ENCODE measurements around the gene GOLGA6B. TPM values are rescaled to one million over a fixed set of nuclear protein-coding genes. Genes with fewer than 3 reads are reported as not detected.
"Not testable (repeated sequence)": the region's sequence is repeated elsewhere in the genome, so short reads cannot be mapped to it uniquely, and the experiment has no call there.

Gene GOLGA6B
- total RNA-seq, 1 experiment from 2014 or later, result not detected

DNA sequence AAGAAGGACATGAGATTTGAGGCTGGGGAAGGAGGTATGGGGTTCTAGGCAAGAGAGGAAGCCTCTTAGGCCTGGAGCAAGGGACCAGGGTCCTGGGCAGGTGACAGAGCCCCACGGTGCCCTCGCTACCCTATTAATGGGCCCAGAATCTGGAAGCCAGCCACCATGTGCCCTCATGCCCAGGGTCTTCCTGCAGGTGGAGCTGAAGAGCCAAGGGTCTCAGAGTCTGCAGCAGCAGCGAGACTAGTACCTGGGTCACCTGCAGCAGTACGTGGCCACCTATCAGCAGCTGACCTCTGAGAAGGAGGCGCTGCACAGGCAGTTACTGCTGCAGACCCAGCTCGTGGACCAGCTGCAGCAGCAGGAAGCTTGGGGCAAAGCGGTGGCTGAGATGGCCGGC is 9.4 kb downstream of the GOLGA6B start:
- not testable (repeated sequence) for DNase-seq (ENCODE audit: low read depth)

DNA sequence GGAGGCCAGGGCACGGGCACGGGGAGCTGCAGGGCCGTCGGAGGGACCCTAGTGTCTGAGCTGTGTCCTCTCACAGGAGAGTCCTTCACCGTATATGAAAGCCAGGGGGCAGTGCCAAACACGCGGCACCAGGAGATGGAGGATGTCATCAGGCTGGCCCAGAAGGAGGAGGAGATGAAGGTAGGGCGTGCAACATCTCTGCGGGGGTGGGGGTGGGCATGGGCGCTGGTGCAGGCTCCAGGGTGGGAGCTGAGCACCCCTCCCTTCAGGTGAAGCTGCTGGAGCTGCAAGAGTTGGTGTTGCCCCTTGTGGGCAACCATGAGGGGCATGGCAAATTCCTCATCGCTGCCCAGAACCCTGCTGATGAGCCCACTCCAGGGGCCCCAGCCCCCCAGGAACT is 11.2 kb downstream of the GOLGA6B start:
- DNase-seq (ENCODE audit: low read depth), result not testable (repeated sequence)

DNA sequence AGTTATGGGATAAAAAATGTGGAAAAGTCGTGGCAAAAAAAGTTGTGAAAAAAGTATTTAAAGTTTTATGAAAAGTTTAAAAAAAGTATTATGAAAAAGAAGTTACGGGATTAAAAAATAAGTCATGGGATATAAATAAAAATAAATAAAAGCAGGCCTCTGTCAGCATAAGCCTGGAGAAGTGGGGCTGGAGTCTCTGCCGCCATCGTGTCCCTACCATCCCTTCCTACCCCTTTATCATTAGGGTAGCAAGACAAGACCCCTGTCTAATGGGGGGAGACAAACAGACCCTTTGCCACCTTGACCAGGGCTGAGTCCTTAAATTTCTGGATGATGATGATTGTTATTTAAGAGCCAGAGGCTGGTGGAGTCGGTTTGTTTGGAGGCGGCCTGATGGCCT is 15.3 kb downstream of the GOLGA6B start:
- not testable (repeated sequence) for DNase-seq (ENCODE audit: low read depth)

DNA sequence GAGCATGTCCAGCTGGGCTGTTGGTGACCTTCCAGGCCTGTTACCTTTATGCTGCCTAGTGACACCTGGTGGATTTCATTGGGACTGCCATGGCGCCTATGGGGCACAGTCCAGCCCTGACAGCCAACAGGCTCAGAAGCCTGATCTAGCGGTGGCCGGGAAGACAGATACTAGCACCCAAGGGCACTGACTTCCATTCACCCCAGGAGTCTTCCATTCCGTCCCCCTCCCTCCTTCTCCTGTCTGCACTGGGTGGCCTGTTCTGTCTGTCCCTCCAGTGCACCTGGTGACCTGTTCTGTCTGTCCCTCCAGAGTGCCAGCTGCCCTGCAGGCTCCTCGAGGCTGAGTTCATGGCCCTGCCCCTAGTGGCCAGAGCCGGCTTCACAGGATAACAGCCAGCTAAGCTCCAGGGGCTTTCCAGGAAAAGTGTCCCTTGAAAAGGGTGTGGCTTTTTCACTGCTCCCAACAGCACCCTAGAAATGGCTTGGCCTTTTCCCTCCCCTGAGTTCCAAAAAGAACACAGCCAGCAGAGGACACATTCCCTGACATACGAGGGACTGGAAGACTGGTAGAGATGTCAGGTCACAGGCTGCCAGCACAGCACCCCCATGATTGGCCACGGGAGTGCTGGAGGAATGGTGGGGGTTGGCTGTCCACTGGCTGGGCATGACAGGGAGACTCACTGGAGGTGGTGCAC is 16.3 kb downstream of the GOLGA6B start:
- peak; percentile 67 for DNase-seq (ENCODE audit: low read depth)

DNA sequence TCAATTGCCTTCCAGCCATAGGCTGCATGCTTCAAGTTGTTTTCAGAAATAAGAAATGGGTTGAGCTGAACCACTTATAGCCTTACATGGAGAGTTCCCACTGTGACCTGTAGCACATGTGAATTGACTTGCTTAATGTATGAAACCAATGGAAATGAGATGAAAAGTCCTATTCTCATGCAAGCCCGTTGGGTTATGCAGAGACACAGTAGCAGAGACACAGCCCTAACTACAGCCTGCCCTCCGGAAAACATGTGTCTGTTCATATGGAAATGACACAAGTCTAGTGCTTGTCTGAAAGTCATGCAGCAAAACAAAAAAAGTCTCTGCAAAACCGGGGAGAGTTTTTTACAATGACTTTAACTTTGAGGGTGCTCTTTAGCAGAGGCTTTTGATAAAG is 17.0 kb downstream of the GOLGA6B start:
- DNase-seq (ENCODE audit: low read depth), result no peak

DNA sequence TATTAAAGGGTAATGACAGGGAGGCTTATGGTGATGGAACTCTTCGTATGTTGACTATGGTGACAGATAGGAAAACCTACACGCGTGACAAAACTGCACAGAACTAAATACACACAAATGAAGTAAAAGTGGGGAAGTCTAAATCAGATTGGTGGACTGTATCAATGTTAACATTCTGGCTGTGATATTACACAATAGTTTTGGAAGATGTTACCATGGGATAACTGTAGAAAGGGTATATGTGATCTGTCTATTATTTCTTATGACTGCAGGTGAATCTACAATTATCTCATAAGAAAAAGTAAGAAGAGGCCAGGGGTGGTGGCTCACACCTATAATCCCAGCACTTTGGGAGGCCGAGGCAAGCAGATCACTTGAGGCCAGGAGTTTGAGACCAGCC is 22.3 kb downstream of the GOLGA6B start:
- no peak for DNase-seq (ENCODE audit: low read depth)

DNA sequence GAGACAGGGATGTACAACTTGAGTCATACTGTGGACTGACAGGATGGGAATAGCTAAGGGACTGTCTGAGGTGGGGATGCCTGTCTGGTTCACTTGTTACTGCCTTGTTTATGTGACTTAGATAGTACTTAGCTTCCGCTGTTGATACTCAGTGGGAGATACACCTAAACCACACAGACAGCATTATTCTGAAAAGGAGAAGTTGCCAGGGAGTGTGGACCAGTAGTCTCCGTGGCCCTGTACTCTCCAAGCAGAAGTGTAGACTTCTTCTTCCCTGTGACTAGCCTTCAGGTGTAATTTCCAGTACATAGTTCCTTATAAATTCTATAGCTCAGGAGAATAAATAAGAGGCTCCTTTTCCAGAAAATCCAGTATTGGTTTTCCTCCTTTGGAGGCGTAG is 26.4 kb downstream of the GOLGA6B start:
- DNase-seq (ENCODE audit: low read depth), result no peak

DNA sequence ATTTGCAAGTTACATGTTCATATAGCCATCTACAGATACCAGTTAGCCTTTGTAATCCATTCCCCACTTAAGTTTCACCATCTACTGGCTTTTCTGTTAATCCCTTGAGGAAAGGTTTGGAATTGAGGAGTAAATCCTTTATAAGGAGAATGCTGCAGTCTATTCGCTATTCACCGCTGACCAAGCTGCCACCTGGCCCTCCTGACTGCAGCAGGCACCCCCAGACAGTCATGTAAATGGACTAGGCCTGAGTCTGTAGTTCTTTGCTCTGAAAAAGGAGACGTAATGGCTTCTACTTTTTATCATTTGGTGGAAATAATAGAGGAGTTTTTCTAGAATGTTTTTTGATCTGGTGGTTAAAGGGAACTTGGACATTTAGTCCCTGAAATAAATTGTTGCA is 28.3 kb downstream of the GOLGA6B start:
- DNase-seq (ENCODE audit: low read depth), result no peak

DNA sequence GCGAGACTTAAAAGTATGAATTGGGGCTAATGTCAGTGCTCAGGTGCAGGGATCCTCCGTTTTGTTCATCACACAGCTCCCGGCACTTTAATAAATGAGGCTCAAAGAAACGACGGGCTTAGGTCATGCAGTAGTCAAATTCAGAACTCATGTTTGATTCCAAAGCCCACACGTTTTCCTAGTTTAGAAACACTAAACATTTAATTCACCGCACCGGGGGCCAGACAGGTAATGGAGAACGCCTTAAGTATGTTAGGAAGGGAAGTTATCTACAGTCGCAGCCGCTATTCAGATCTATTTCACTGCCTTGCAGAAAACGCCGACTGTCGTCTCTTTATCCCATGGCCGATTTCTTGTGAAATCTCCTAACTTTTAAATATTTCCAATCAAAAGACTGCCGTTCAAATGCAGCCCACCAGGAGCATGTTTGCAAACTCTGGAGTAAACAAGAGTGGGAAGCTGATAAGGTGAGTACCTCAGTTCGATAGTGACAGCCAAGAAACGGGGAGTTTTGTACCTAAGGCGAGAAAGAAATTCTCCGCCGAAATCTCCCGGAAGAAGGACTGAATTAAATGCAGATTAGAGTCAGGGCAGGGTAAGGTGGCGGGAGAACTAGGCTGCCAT is 30.9 kb downstream of the GOLGA6B start:
- DNase-seq (ENCODE audit: low read depth), result no peak

DNA sequence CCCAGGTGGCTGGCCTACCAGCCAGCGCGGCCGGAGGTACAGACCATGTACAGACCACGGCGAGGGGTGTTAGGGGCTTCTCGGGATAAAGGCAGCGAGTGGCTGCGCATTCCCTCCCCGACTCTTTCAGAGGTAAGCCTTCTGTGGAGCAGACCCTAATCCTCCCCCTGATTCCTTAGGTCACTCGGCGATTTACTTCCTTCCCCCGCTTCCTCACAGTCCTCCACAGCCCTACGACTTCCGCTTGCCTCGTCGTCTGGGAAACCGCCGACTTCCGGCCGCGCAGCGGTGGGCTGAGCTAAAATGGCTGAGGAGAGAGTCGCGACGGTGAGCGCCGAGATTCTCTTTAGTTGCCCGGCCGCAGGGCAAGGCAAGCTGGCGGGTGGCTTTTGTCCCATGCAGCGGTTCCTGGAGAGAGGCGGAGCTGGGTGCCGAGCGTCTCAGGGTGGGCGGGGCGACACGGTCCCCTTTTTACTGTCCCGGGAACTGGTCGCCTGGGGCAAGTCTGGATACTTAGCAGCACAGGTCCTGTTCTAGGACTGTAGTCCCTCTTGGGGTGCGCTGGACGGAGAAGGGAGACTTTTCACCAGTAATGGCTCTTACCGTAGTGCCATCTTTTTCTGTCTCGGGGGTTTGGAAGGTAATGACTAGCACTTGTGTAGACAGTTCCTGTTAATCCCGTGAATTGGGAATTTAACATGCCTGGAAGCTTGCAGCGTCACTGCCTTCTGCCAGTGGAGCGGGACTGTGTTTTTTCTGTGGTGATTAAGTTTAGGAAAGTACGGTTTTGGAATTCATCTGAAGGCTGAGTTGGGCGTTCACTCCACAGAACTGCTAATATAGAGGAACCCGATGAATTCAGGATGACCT is 31.7 kb downstream of the GOLGA6B start, which contains the start of the genes BBS4 and HIGD2B:
Gene BBS4 (plus strand): TSS at position 283 of the 870 bp plus-strand sequence. CDS start 21 bp downstream, at position 304.
Gene HIGD2B (minus strand): TSS at position 258 of the 870 bp plus-strand sequence. CDS start 9,808 bp downstream, outside the sequence.
- peak; percentile 93 for DNase-seq (ENCODE audit: low read depth)

DNA sequence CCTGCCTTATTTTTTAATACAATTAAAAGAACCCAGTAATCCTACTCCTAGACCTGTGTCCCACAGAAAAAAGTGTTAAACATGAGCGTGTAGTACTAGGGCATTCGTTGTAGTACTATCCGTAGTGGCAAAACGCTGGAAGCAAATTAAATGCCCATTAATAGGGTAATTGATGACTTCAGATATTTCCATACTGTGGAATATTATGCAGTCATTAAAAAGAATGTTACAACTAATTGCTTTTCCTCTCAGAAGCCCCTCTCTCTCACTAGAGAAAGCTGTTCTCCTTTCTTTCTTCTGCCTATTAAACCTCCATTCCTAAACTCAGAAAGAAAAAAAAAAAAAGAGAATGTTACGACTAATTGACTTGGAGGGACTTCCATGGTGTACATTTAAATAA is 34.2 kb downstream of the GOLGA6B start:
- DNase-seq (ENCODE audit: low read depth), result no peak

DNA sequence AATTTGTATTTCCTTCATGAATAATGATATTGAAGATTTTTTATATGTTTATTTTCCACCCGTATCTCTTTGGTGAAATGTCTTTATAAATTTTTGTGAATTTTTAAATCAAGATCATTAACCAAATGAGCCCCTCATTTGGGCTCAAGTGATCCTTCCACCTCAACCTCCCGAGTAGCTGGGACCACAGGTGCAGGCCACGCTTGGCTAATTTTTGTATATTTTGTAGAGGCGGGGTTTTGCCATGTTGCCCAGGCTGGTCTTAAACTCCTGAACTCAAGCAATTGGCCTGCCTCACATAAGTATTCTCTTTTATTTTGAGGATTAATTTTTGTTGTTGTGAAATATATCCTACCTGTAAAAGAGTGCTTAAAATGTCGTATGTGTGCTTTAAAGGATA is 36.4 kb downstream of the GOLGA6B start:
- DNase-seq (ENCODE audit: low read depth), result no peak

DNA sequence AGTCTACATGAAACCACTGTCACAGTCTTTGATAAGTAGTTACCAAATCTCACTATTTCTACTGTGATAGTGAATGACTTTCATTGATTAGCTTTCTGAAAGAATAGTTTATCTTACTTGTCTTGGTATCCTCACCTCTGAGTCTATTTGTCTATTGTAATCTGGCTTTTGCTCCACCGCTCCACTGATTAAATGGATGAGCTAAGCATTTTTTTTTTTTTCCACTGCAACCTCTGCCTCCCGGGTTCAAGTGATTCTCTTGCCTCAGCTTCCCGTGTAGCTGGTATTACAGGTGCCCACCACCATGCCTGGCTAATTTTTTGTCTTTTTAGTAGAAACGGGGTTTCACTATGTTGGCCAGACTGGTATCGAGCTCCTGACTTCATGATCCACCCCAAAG is 44.4 kb downstream of the GOLGA6B start:
- DNase-seq (ENCODE audit: low read depth), result no peak

DNA sequence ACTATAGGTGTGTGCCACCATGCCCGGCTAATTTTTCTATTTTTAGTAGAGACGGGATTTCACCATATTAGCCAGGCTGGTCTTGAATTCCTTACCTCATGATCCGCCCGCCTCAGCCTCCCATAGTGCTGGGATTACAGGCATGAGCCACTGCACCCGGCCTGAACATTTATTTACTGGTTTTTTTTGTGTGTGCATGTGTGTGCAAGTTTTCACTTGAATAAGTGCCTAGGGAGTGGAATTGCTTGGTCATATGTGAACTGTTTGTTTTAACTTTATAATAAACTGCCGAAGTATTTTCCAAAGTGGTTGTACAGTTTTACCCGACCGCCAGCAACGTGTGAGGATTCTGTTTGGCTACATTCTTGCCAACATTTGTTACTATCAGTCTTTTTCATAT is 45.6 kb downstream of the GOLGA6B start:
- DNase-seq (ENCODE audit: low read depth), result no peak

DNA sequence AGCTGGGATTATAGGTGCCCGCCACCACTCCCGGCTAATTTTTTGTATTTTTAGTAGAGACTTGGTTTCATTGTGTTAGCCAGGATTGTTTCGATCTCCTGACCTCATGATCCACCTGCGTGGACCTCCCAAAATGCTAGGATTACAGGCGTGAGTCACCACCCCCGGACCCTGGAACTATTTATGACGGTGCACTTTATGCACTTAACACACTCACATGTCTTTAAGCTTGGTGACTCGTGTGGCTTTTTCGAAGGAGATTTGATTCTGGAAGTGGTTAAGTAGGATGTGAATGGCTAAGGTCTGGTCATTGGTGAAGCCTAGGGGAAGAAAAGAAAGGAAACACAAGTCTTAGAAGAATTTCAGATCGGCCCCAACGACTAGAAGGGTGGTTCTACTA is 51.8 kb downstream of the GOLGA6B start:
- DNase-seq (ENCODE audit: low read depth), result peak; percentile 53

DNA sequence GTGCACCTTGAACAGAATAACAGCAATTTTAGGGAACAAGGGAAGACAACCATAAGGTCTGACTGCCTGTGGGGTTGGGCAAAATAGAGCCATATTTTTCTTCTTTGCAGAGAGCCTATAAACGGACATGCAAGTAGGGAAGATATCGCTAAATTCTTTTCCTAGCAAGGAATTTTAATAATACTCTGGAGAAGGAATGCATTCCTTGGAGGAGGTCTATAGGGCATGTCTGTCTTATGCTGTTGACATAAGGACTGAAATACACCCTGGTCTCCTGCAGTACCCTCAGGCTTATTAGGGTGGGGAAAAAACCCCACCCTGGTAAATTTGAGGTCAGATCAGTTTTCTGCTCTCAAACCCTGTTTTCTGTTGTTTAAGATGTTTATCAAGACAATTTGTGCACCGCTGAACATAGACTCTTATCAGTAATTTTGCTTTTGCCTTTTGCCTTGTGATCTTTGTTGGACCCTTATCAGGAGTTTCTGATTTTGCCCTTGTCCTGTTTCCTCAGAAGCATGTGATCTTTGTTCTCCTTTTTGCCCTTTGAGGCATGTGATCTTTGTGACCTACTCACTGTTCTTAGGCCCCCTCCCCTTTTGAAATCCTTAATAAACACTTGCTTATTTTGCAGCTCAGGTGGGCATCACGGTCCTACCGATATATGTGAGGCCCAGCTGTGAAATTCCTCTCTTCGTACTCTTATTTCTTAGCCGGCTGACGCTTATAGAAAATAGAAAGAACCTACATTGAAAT is 54.2 kb downstream of the GOLGA6B start:
- not testable (repeated sequence) for DNase-seq (ENCODE audit: low read depth)

Other genes with a start within 250 kb of the GOLGA6B start
- gene ARIH1, start 180.4 kb upstream of the GOLGA6B start, total RNA-seq (2014; rRNA removed; shearing (Covaris generic)), result 25.0 and 31.6 TPM in 2 replicates
- 0.20 TPM in 1 of 2 replicates, not detected in the other for gene HIGD2B, start 31.5 kb downstream of the GOLGA6B start, total RNA-seq (2014; rRNA removed; shearing (Covaris generic))
- gene BBS4, start 31.5 kb downstream of the GOLGA6B start, total RNA-seq (2014; rRNA removed; shearing (Covaris generic)), result 9.4 and 10.3 TPM in 2 replicates
- gene ADPGK, start 129.1 kb downstream of the GOLGA6B start, total RNA-seq (2014; rRNA removed; shearing (Covaris generic)), result 86.4 and 109 TPM in 2 replicates